Breast epithelium (tissue), 3 donors: ENCODE data around the gene LZTS3.

ENCODE experiments used
- CTCF ChIP-seq, 3 donors: fragments of 450-650 bp; IDR thresholded peaks; one replicate each; pipeline ENCODE4 v1.5.1; 2016 to 2017; ENCODE audit warnings: antibody characterized with exemption in 3 of 3, mild to moderate bottlenecking in 3 of 3, moderate library complexity in 3 of 3
- POLR2A ChIP-seq: fragments of 450-650 bp; IDR thresholded peaks from one replicate; pipeline ENCODE4 v1.6.1; 2016; ENCODE audit warnings: antibody characterized with exemption, mild to moderate bottlenecking, moderate library complexity

GRCh38 chr20:3195590-3196237, 22.4 kb upstream of the LZTS3 start:
- no peak for TF ChIP-seq CTCF (IDR thresholded peaks at IDR 0.05)
- TF ChIP-seq POLR2A = no peak
